Measurements from ENCODE around the gene GPR152.

- TF ChIP-seq POLR2AphosphoS5 (IDR thresholded peaks at IDR 0.05; ENCODE audit: insufficient read depth in 1 of 2, low read depth in 1 of 2) (no peak), CTCF (IDR thresholded peaks at IDR 0.05) (no peak)
Measured at GRCh38 chr11:67489885-67490726, 37.6 kb upstream of the GPR152 start.

All from vagina (tissue), 2 donors.